SK-N-MC (cell line): ENCODE data around the gene PPFIBP2.
A peak's percentile ranks its signal among the peaks of the same experiment; 100 is the strongest.

ENCODE experiments used
- DNase-seq: peaks from one replicate; pipeline ENCODE4 v3.0.0-alpha.2; 2011; ENCODE audit warnings: low read depth, low spot score
- H3K27ac ChIP-seq: fragments of 200-600 bp; sonication (generic); 2 replicates; pipeline ENCODE4 v1.5.1; 2016; ENCODE audit warnings: mixed run types
- H3K36me3 ChIP-seq: fragments of 200-600 bp; sonication (generic); 2 replicates; pipeline ENCODE4 v1.6.1; 2017; ENCODE audit warnings: antibody characterized with exemption, low read length, mixed read lengths; ENCODE audit not compliant: insufficient read depth
- H3K4me3 ChIP-seq: fragments of 200-600 bp; sonication (generic); 2 replicates; pipeline ENCODE4 v1.5.1; 2016
- H3K9ac ChIP-seq: fragments of 200-600 bp; sonication (generic); 2 replicates; pipeline ENCODE4 v1.8.0; 2017; ENCODE audit warnings: mixed run types, mixed read lengths; ENCODE audit not compliant: insufficient read length
- H3K9me3 ChIP-seq: fragments of 200-600 bp; sonication (generic); 2 replicates; pipeline ENCODE4 v1.6.1; 2017; ENCODE audit warnings: low read depth, mild to moderate bottlenecking, antibody characterized with exemption, low read length, moderate library complexity, mixed read lengths
- EZH2 ChIP-seq: fragments of 200-600 bp; sonication (generic); IDR thresholded peaks from one replicate; pipeline ENCODE4 v1.6.1; 2017; ENCODE audit warnings: antibody characterized with exemption
- FOXP2 ChIP-seq: optimal IDR thresholded peaks from 2 replicates; pipeline ENCODE3; 2011; ENCODE audit warnings: mild to moderate bottlenecking, moderate library complexity; ENCODE audit not compliant: insufficient read depth; ENCODE audit errors: extremely low read length, control extremely low read depth
- POLR2AphosphoS5 ChIP-seq: IDR thresholded peaks from 2 replicates; pipeline ENCODE4 v1.6.1; 2012; ENCODE audit warnings: mild to moderate bottlenecking, low read depth, low read length, borderline replicate concordance

Gene PPFIBP2

DNA sequence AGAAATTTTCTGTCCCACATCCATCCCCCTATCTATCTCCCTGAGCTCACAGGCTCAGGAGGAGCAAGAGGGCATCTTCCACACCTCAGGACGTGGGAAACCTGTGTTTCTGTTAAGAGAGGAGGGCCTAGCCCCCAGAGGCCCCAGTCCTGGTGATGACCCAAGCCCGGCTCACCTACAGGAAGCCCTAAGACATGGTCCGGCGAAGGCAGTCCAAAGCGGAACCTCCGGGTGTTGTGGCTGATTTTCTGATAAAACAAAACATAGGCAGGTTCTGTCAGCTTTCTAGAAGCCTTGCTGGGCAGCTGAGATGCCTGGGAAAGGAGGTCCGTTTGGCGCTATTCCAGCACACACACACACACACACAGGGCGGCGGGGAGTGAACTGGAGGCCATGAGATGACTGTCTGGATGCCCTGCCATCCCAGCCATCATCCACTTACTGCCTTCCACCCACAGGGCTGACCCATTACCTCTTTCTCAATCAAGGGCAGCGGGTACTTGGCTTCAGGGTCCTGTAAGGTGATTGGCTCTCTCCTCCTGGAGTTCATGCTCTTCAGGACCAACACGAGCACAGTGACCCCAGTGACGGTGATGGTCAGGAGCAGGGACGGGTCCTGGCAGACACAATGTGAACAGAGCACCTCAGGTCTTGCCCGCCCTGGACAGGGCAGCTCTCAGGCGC is 158.6 kb downstream of the PPFIBP2 start:
- TF ChIP-seq FOXP2 (no peak), EZH2 (no peak), POLR2AphosphoS5 (no peak)
- H3K27ac ChIP-seq = no peak overlapping the region
- no peak overlapping the region for H3K9ac ChIP-seq
- no peak for DNase-seq
- H3K36me3 ChIP-seq = no peaks in the 10 kb centered on the region
- no peaks in the 10 kb centered on the region; the same call in 1 of the 2 replicates for H3K9me3 ChIP-seq
- H3K4me3 ChIP-seq = no peak overlapping the region

DNA sequence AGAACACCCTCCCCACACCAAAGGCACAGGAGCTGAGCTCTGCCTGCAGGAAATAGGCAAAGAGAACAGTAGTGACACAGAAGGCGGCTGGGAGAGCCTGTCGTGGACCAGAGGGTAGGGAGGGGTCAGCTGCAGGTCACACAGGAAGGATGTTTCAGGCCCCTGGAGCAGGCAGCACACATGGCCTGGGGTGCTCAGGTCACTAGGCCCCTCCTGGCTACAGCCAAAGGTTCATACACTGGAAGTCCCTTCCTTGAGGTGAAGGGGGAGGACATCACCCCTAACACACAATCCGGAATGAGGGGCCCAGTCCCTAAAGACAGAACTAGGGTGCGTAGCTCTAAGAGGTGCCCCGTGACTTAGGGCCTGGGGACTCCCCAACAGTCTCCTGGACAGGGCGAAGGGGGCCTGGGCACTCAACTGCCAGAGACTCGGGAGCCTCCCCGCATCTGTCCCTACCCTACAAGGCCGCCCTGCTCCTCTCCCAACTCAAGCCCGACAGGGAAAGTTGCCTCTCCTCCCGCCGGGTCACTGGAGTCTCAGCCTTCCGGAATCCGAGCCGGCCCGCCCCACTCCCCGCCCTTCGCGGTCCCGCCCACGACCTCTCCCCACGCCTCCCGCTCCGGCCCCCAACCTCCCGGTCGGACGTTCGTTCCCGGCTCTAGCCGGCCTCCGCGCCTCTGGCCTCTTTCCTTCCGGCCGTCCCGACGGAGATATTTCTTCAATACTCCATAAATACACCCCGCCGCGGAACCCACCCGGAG is 159.3 kb downstream of the PPFIBP2 start, which contains the start of gene CYB5R2:
Gene CYB5R2 (minus strand): TSS at position 541 of the 764 bp plus-strand sequence. CDS start 675 bp downstream, outside the sequence.
- Histone ChIP-seq H3K9me3 (no peaks in the 10 kb centered on the region; the same call in 1 of the 2 replicates), H3K9ac (no peak within 1 kb of the TSS), H3K36me3 (no peaks in the 10 kb centered on the region), H3K4me3 (no peak within 1 kb of the TSS), H3K27ac (no peak within 1 kb of the TSS)
- TF ChIP-seq FOXP2 (no peak), POLR2AphosphoS5 (no peak), EZH2 (no peak)
- no peak for DNase-seq

GRCh38 chr11:7673724-7674434 is 160.1 kb downstream of the PPFIBP2 start:
- DNase-seq = no peak
- no peak overlapping the region for H3K9ac ChIP-seq
- H3K27ac ChIP-seq = no peak overlapping the region
- H3K4me3 ChIP-seq = no peak overlapping the region
- no peaks in the 10 kb centered on the region for H3K36me3 ChIP-seq
- no peaks in the 10 kb centered on the region; the same call in 1 of the 2 replicates for H3K9me3 ChIP-seq
- TF ChIP-seq POLR2AphosphoS5 (no peak), EZH2 (no peak), FOXP2 (no peak)

GRCh38 chr11:7675631-7676030 is 161.8 kb downstream of the PPFIBP2 start:
- DNase-seq = no peak
- H3K36me3 ChIP-seq = no peaks in the 10 kb centered on the region
- H3K4me3 ChIP-seq = no peak overlapping the region
- H3K9me3 ChIP-seq = no peaks in the 10 kb centered on the region; the same call in 1 of the 2 replicates
- TF ChIP-seq FOXP2 = no peak
- TF ChIP-seq POLR2AphosphoS5 = no peak
- TF ChIP-seq EZH2 = no peak
- H3K27ac ChIP-seq = no peak overlapping the region
- no peak overlapping the region for H3K9ac ChIP-seq

GRCh38 chr11:7677071-7677470 is 163.3 kb downstream of the PPFIBP2 start:
- Histone ChIP-seq H3K36me3 (no peaks in the 10 kb centered on the region), H3K4me3 (no peak overlapping the region)

DNA sequence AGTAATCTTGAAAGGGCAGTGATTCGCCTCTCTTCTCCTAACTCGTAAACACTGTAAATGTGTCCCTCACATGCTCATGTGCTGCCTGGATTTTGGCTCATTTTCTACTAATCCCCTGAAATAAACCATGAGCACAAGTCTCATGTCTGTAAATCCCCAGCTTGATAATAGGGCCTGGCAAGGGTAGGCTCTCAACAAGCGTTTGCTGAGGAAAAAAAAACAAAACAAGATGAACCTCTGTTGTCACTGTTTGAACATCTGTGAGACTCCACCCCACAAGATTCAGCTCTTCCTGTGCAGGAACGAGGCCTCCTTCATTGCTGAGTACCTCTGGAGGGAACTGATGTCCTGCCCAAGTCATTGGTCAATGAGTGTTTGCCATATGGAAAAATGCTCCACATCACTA is 164.0 kb downstream of the PPFIBP2 start:
- Histone ChIP-seq H3K4me3 (no peak overlapping the region), H3K27ac (no peak overlapping the region), H3K9ac (no peak overlapping the region), H3K9me3 (no peaks in the 10 kb centered on the region; the same call in 1 of the 2 replicates), H3K36me3 (no peaks in the 10 kb centered on the region)
- no peak for TF ChIP-seq FOXP2
- no peak for DNase-seq

More at GRCh38 chr11:7677071-7677470, 163.3 kb downstream of the PPFIBP2 start:
- no peaks in the 10 kb centered on the region; the same call in 1 of the 2 replicates for H3K9me3 ChIP-seq
- TF ChIP-seq POLR2AphosphoS5 (no peak), FOXP2 (no peak), EZH2 (no peak)
- no peak overlapping the region for H3K9ac ChIP-seq
- H3K27ac ChIP-seq = no peak overlapping the region
- DNase-seq = peak; percentile 42

- H3K27ac ChIP-seq = no peak overlapping the region
- no peak for TF ChIP-seq EZH2
- no peak for TF ChIP-seq POLR2AphosphoS5
- no peak for TF ChIP-seq FOXP2
- no peak overlapping the region for H3K4me3 ChIP-seq
- no peak for DNase-seq
- H3K36me3 ChIP-seq = no peaks in the 10 kb centered on the region
- no peak overlapping the region for H3K9ac ChIP-seq
- no peaks in the 10 kb centered on the region for H3K9me3 ChIP-seq
Measured at GRCh38 chr11:7683571-7683970, 169.8 kb downstream of the PPFIBP2 start.

GRCh38 chr11:7686761-7687160 is 173.0 kb downstream of the PPFIBP2 start:
- DNase-seq = no peak
- no peaks in the 10 kb centered on the region for H3K36me3 ChIP-seq
- H3K27ac ChIP-seq = no peak overlapping the region
- no peak overlapping the region for H3K9ac ChIP-seq
- no peaks in the 10 kb centered on the region for H3K9me3 ChIP-seq
- TF ChIP-seq POLR2AphosphoS5 (no peak), FOXP2 (no peak), EZH2 (no peak)
- no peak overlapping the region for H3K4me3 ChIP-seq
